CD8-positive, alpha-beta memory T cell (primary cell): ENCODE data around the gene HERC4. TPM values are rescaled to one million over a fixed set of nuclear protein-coding genes. Genes with fewer than 3 reads are reported as not detected.

Experiments used
- CTCF ChIA-PET: fragments of 350-600 bp; sonication (Branson Sonifier 250); formaldehyde crosslinking; loops from one replicate; lab custom pipeline; 2021; ENCODE audit warnings: antibody characterized with exemption; lab: Charles Lee
- POLR2A ChIA-PET: fragments of 350-600 bp; sonication (Branson Sonifier 250); formaldehyde crosslinking; loops from one replicate; lab custom pipeline; 2021; ENCODE audit warnings: antibody characterized with exemption; lab: Charles Lee
- DNase-seq, 5 donors: peaks; one replicate each; pipeline versions ENCODE4 v3.0.0 to v3.0.0-alpha.2; 2020 to 2022; ENCODE audit warnings: mixed read lengths in 1 of 5
- H3K27ac ChIP-seq: one replicate; pipeline ENCODE4 v1.7.0; 2013; ENCODE audit warnings: low read depth, mild to moderate bottlenecking, low read length, moderate library complexity
- H3K27me3 ChIP-seq: 2 replicates; pipeline ENCODE4 v1.7.0; 2013; ENCODE audit warnings: low read length, mild to moderate bottlenecking; ENCODE audit not compliant: insufficient read depth, poor library complexity, severe bottlenecking
- H3K36me3 ChIP-seq: 2 replicates; pipeline ENCODE4 v1.7.0; 2013; ENCODE audit warnings: mild to moderate bottlenecking, low read length, moderate library complexity; ENCODE audit not compliant: insufficient read depth
- H3K4me1 ChIP-seq: 2 replicates; pipeline ENCODE4 v1.7.0; 2013; ENCODE audit warnings: mild to moderate bottlenecking, low read length, moderate library complexity; ENCODE audit not compliant: insufficient read depth
- H3K4me3 ChIP-seq: 2 replicates; pipeline ENCODE4 v1.7.0; 2013; ENCODE audit warnings: mild to moderate bottlenecking, low read length
- H3K9me3 ChIP-seq: 2 replicates; pipeline ENCODE4 v1.7.0; 2013; ENCODE audit warnings: mild to moderate bottlenecking, low read length
- H3K27ac Mint-ChIP-seq, 8 donors: one replicate each; pipeline ENCODE4 v1.8.0; 2020 to 2021; ENCODE audit warnings: mixed read lengths in 8 of 8, mild to moderate bottlenecking in 6 of 8, inconsistent platforms in 3 of 8, moderate library complexity in 3 of 8
- H3K27me3 Mint-ChIP-seq, 2 donors: one replicate each; pipeline ENCODE4 v1.8.0; 2020 to 2021; ENCODE audit warnings: mixed read lengths in 2 of 2, mild to moderate bottlenecking in 1 of 2, moderate library complexity in 1 of 2
- H3K36me3 Mint-ChIP-seq, 3 donors: one replicate each; pipeline ENCODE4 v1.8.0; 2020 to 2021; ENCODE audit warnings: mixed read lengths in 3 of 3, inconsistent platforms in 1 of 3, mild to moderate bottlenecking in 1 of 3
- H3K4me1 Mint-ChIP-seq, 3 donors: one replicate each; pipeline ENCODE4 v1.8.0; 2020 to 2021; ENCODE audit warnings: mixed read lengths in 3 of 3, inconsistent platforms in 1 of 3, mild to moderate bottlenecking in 1 of 3
- H3K4me3 Mint-ChIP-seq, 7 donors: one replicate each; pipeline ENCODE4 v1.8.0; 2020 to 2021; ENCODE audit warnings: mixed read lengths in 7 of 7, mild to moderate bottlenecking in 6 of 7, moderate library complexity in 4 of 7, inconsistent platforms in 2 of 7
- H3K9me3 Mint-ChIP-seq, 5 donors: one replicate each; pipeline ENCODE4 v1.8.0; 2020 to 2022; ENCODE audit warnings: mixed read lengths in 5 of 5, mild to moderate bottlenecking in 3 of 5, moderate library complexity in 2 of 5, inconsistent platforms in 1 of 5
- polyA plus RNA-seq: library from polyadenylated mRNA; unstranded; fragments of 300-500 nt; fragmentation: Illumina TruSeq; gene quantifications from one replicate; pipeline ENCODE4 v1.2.3, GENCODE V29; 2021
- total RNA-seq, 2 experiments: library from RNA; stranded (reverse); gene quantifications; one replicate each; pipeline ENCODE4 v1.2.3, GENCODE V29; 2021

HERC4 gene
- total and polyA plus RNA-seq, 3 experiments from 2014 or later, result 19.0 to 41.6 (median 41.0) TPM

- H3K36me3 ChIP-seq, result no peaks in the 10 kb centered on the region
- no peaks in the 10 kb centered on the region for H3K4me1 ChIP-seq
- H3K27me3 Mint-ChIP-seq, result peaks cover 5 to 14% of the 10 kb centered on the region in 2 donors
- no peak for DNase-seq
- no peak within 1 kb of the TSS for H3K27ac Mint-ChIP-seq
- no peaks in the 10 kb centered on the region for H3K27me3 ChIP-seq
- ChIA-PET CTCF (no interaction called here), POLR2A (no interaction called here)
- H3K4me1 Mint-ChIP-seq, result no peaks in the 10 kb centered on the region
- H3K9me3 ChIP-seq, result no peaks in the 10 kb centered on the region
- H3K36me3 Mint-ChIP-seq, result no peaks in the 10 kb centered on the region
- no peaks in the 10 kb centered on the region for H3K9me3 Mint-ChIP-seq
- H3K4me3 ChIP-seq, result no peak within 1 kb of the TSS
- no peak within 1 kb of the TSS for H3K27ac ChIP-seq
- H3K4me3 Mint-ChIP-seq, result no peak within 1 kb of the TSS
Observed at GRCh38 chr10:68109331-68109730, 34.2 kb upstream of the HERC4 start, which contains the start of gene MYPN. MYPN (plus strand) TSS chr10:68109488; CDS start chr10:68121439, 11,951 bp downstream.

GRCh38 chr10:68108653-68109052, 33.6 kb upstream of the HERC4 start:
- no peaks in the 10 kb centered on the region for H3K9me3 Mint-ChIP-seq
- no peaks in the 10 kb centered on the region for H3K4me1 Mint-ChIP-seq
- Histone ChIP-seq H3K4me3 (no peak overlapping the region), H3K27ac (no peak overlapping the region), H3K9me3 (no peaks in the 10 kb centered on the region), H3K27me3 (no peaks in the 10 kb centered on the region), H3K36me3 (no peaks in the 10 kb centered on the region), H3K4me1 (no peaks in the 10 kb centered on the region)
- POLR2A ChIA-PET, result interaction anchor here (0.6 kb wide), 1 partner anchor 18 kb away, joined by 5 read pairs; no protein-coding TSS in a partner anchor
- DNase-seq, result no peak
- H3K4me3 Mint-ChIP-seq, result no peak overlapping the region
- H3K27ac Mint-ChIP-seq, result no peak overlapping the region
- H3K36me3 Mint-ChIP-seq, result no peaks in the 10 kb centered on the region
- CTCF ChIA-PET, result no interaction called here
- peaks cover 5 to 14% of the 10 kb centered on the region in 2 donors for H3K27me3 Mint-ChIP-seq

- Histone ChIP-seq H3K36me3 (no peaks in the 10 kb centered on the region), H3K9me3 (no peaks in the 10 kb centered on the region), H3K27me3 (no peaks in the 10 kb centered on the region), H3K4me1 (no peaks in the 10 kb centered on the region), H3K27ac (no peak overlapping the region), H3K4me3 (no peak overlapping the region)
- Mint-ChIP-seq H3K4me3 (no peak overlapping the region), H3K36me3 (no peaks in the 10 kb centered on the region), H3K27ac (no peak overlapping the region), H3K27me3 (peaks cover 7 to 14% of the 10 kb centered on the region in 2 donors), H3K4me1 (no peaks in the 10 kb centered on the region), H3K9me3 (no peaks in the 10 kb centered on the region)
- ChIA-PET POLR2A (interaction anchor here (0.6 kb wide), 1 partner anchor 19 kb away, joined by 5 read pairs; no protein-coding TSS in a partner anchor), CTCF (no interaction called here)
- no peak for DNase-seq
Observed at GRCh38 chr10:68108051-68108450, 33.0 kb upstream of the HERC4 start.

GRCh38 chr10:68107651-68108050, 32.6 kb upstream of the HERC4 start:
- no peak overlapping the region for H3K27ac ChIP-seq
- H3K4me1 Mint-ChIP-seq, result no peaks in the 10 kb centered on the region
- H3K36me3 ChIP-seq, result no peaks in the 10 kb centered on the region
- no peak for DNase-seq
- H3K9me3 ChIP-seq, result no peaks in the 10 kb centered on the region
- H3K27me3 Mint-ChIP-seq, result peaks cover 7 to 14% of the 10 kb centered on the region in 2 donors
- H3K36me3 Mint-ChIP-seq, result no peaks in the 10 kb centered on the region
- H3K4me1 ChIP-seq, result no peaks in the 10 kb centered on the region
- H3K9me3 Mint-ChIP-seq, result no peaks in the 10 kb centered on the region
- no peak overlapping the region for H3K4me3 ChIP-seq
- no peak overlapping the region for H3K27ac Mint-ChIP-seq
- ChIA-PET POLR2A (no interaction called here), CTCF (no interaction called here)
- no peak overlapping the region for H3K4me3 Mint-ChIP-seq
- no peaks in the 10 kb centered on the region for H3K27me3 ChIP-seq

GRCh38 chr10:68106656-68107055, 31.6 kb upstream of the HERC4 start:
- no peak for DNase-seq
- H3K4me3 Mint-ChIP-seq, result no peak overlapping the region
- H3K9me3 ChIP-seq, result no peaks in the 10 kb centered on the region
- no peak overlapping the region for H3K27ac Mint-ChIP-seq
- H3K4me1 ChIP-seq, result no peaks in the 10 kb centered on the region
- no peak overlapping the region for H3K4me3 ChIP-seq
- peaks cover 7 to 14% of the 10 kb centered on the region in 2 donors for H3K27me3 Mint-ChIP-seq
- CTCF ChIA-PET, result no interaction called here
- no peaks in the 10 kb centered on the region for H3K27me3 ChIP-seq
- no peaks in the 10 kb centered on the region for H3K4me1 Mint-ChIP-seq
- H3K36me3 ChIP-seq, result no peaks in the 10 kb centered on the region
- no peak overlapping the region for H3K27ac ChIP-seq
- POLR2A ChIA-PET, result no interaction called here
- no peaks in the 10 kb centered on the region for H3K36me3 Mint-ChIP-seq
- no peaks in the 10 kb centered on the region for H3K9me3 Mint-ChIP-seq

GRCh38 chr10:68105820-68106219, 30.7 kb upstream of the HERC4 start:
- peaks cover 7 to 14% of the 10 kb centered on the region in 2 donors for H3K27me3 Mint-ChIP-seq
- H3K9me3 Mint-ChIP-seq, result no peaks in the 10 kb centered on the region
- CTCF ChIA-PET, result no interaction called here
- no peak overlapping the region for H3K27ac Mint-ChIP-seq
- DNase-seq, result no peak
- Histone ChIP-seq H3K9me3 (no peaks in the 10 kb centered on the region), H3K4me3 (no peak overlapping the region), H3K27ac (no peak overlapping the region), H3K4me1 (no peaks in the 10 kb centered on the region), H3K36me3 (no peaks in the 10 kb centered on the region), H3K27me3 (no peaks in the 10 kb centered on the region)
- H3K4me3 Mint-ChIP-seq, result no peak overlapping the region
- POLR2A ChIA-PET, result no interaction called here
- H3K4me1 Mint-ChIP-seq, result no peaks in the 10 kb centered on the region
- H3K36me3 Mint-ChIP-seq, result no peaks in the 10 kb centered on the region

GRCh38 chr10:68103901-68104300, 28.8 kb upstream of the HERC4 start:
- Histone ChIP-seq H3K9me3 (no peaks in the 10 kb centered on the region), H3K27me3 (no peaks in the 10 kb centered on the region), H3K4me3 (no peak overlapping the region), H3K36me3 (no peaks in the 10 kb centered on the region), H3K4me1 (no peaks in the 10 kb centered on the region), H3K27ac (no peak overlapping the region)
- H3K27ac Mint-ChIP-seq, result no peak overlapping the region
- CTCF ChIA-PET, result no interaction called here
- peaks cover 3 to 6% (median 4%) of the 10 kb centered on the region in 3 donors for H3K4me1 Mint-ChIP-seq
- H3K36me3 Mint-ChIP-seq, result no peaks in the 10 kb centered on the region
- POLR2A ChIA-PET, result no interaction called here
- no peak for DNase-seq
- no peak overlapping the region for H3K4me3 Mint-ChIP-seq
- peaks cover 6 to 8% of the 10 kb centered on the region in 2 donors for H3K27me3 Mint-ChIP-seq
- H3K9me3 Mint-ChIP-seq, result no peaks in the 10 kb centered on the region

- H3K4me3 Mint-ChIP-seq, result no peak overlapping the region
- Histone ChIP-seq H3K36me3 (no peaks in the 10 kb centered on the region), H3K4me3 (no peak overlapping the region), H3K9me3 (no peaks in the 10 kb centered on the region), H3K4me1 (no peaks in the 10 kb centered on the region), H3K27me3 (no peaks in the 10 kb centered on the region), H3K27ac (no peak overlapping the region)
- no peaks in the 10 kb centered on the region for H3K36me3 Mint-ChIP-seq
- H3K9me3 Mint-ChIP-seq, result no peaks in the 10 kb centered on the region
- CTCF ChIA-PET, result no interaction called here
- no peak overlapping the region for H3K27ac Mint-ChIP-seq
- peaks cover 3 to 6% (median 4%) of the 10 kb centered on the region in 3 donors for H3K4me1 Mint-ChIP-seq
- POLR2A ChIA-PET, result no interaction called here
- H3K27me3 Mint-ChIP-seq, result peaks cover 6 to 8% of the 10 kb centered on the region in 2 donors
- DNase-seq, result no peak
Observed at GRCh38 chr10:68103261-68103878, 28.3 kb upstream of the HERC4 start.
